Neural progenitor cell (in vitro differentiated cells): Measurements from ENCODE around the gene SLC18B1. TPM values are rescaled to one million over a fixed set of nuclear protein-coding genes. Genes with fewer than 3 reads are reported as not detected.

Experiments
- DNase-seq: peaks from one replicate; pipeline ENCODE4 v3.0.0-alpha.2; 2016; ENCODE audit warnings: low spot score
- H2AFZ ChIP-seq: fragments of 200-600 bp; sonication (generic); replicated peaks from 2 replicates; pipeline ENCODE4 v1.6.1; 2016; ENCODE audit warnings: antibody characterized with exemption
- H3F3A ChIP-seq: fragments of 200-600 bp; sonication (generic); 2 replicates; pipeline ENCODE4 v1.6.1; 2016; ENCODE audit warnings: antibody characterized with exemption, low read depth
- H3K27ac ChIP-seq: fragments of 200-600 bp; sonication (generic); 2 replicates; pipeline ENCODE4 v1.5.1; 2016; ENCODE audit warnings: mild to moderate bottlenecking
- H3K27me3 ChIP-seq: fragments of 200-600 bp; sonication (generic); 2 replicates; pipeline ENCODE4 v1.6.1; 2016; ENCODE audit warnings: mild to moderate bottlenecking, moderate library complexity
- H3K36me3 ChIP-seq: fragments of 200-600 bp; sonication (generic); 2 replicates; pipeline ENCODE4 v1.5.1; 2016
- H3K4me1 ChIP-seq: fragments of 200-600 bp; sonication (generic); 2 replicates; pipeline ENCODE4 v1.6.1; 2016; ENCODE audit warnings: mixed run types
- H3K4me2 ChIP-seq: fragments of 200-600 bp; sonication (generic); 2 replicates; pipeline ENCODE4 v1.6.1; 2016
- H3K4me3 ChIP-seq: fragments of 200-600 bp; sonication (generic); 2 replicates; pipeline ENCODE4 v1.5.1; 2016
- H3K79me2 ChIP-seq: fragments of 200-600 bp; sonication (generic); 2 replicates; pipeline ENCODE4 v1.6.1; 2016; ENCODE audit warnings: low read depth
- H3K9ac ChIP-seq: fragments of 200-600 bp; sonication (generic); 2 replicates; pipeline ENCODE4 v1.6.1; 2016
- H3K9me3 ChIP-seq: fragments of 200-600 bp; sonication (generic); 2 replicates; pipeline ENCODE4 v1.5.1; 2016; ENCODE audit warnings: low read depth
- H4K20me1 ChIP-seq: fragments of 200-600 bp; sonication (generic); 2 replicates; pipeline ENCODE4 v1.6.1; 2016; ENCODE audit warnings: low read depth
- H3K27ac Mint-ChIP-seq: 3 replicates; pipeline ENCODE4 v1.8.0; 2021; ENCODE audit warnings: mixed read lengths
- H3K27me3 Mint-ChIP-seq: 2 replicates; pipeline ENCODE4 v1.8.0; 2022; ENCODE audit warnings: low read depth, mild to moderate bottlenecking, inconsistent platforms, moderate library complexity, mixed read lengths; ENCODE audit not compliant: insufficient read depth
- H3K36me3 Mint-ChIP-seq: 3 replicates; pipeline ENCODE4 v1.8.0; 2021; ENCODE audit warnings: mixed read lengths
- H3K4me1 Mint-ChIP-seq: 3 replicates; pipeline ENCODE4 v1.8.0; 2021; ENCODE audit warnings: mixed read lengths
- H3K4me3 Mint-ChIP-seq: 3 replicates; pipeline ENCODE4 v1.8.0; 2021; ENCODE audit warnings: mild to moderate bottlenecking, moderate library complexity, mixed read lengths
- H3K9me3 Mint-ChIP-seq: 3 replicates; pipeline ENCODE4 v1.8.0; 2020; ENCODE audit warnings: mixed read lengths
- CTCF ChIP-seq: fragments of 200-600 bp; sonication (generic); IDR thresholded peaks from 2 replicates; pipeline ENCODE4 v1.5.1; 2017; ENCODE audit warnings: antibody characterized with exemption, mild to moderate bottlenecking
- EZH2 ChIP-seq: fragments of 200-600 bp; sonication (generic); IDR thresholded peaks from 2 replicates; pipeline ENCODE4 v1.6.1; 2017; ENCODE audit warnings: antibody characterized with exemption, mild to moderate bottlenecking, moderate library complexity
- EZH2phosphoT487 ChIP-seq: fragments of 200-600 bp; sonication (generic); IDR thresholded peaks from 2 replicates; pipeline ENCODE4 v1.6.1; 2017; ENCODE audit warnings: antibody characterized with exemption
- total RNA-seq: library from RNA; depleted of rRNA; stranded (reverse); fragments of >200 nt; gene quantifications from 2 replicates; pipeline ENCODE4 v1.2.3, GENCODE V29; 2015; ENCODE audit warnings: low replicate concordance

The SLC18B1 gene
- total RNA-seq, 1 donor from 2014 or later, result 4.2 TPM

- TF ChIP-seq CTCF (no peak), EZH2phosphoT487 (no peak), EZH2 (no peak)
- peak overlapping the region; percentile 83 for H3K4me2 ChIP-seq
- peaks cover 5% of the 10 kb centered on the region for H3K27me3 Mint-ChIP-seq
- no peak overlapping the region for H3K9ac ChIP-seq
- H3K27me3 ChIP-seq, result no peaks in the 10 kb centered on the region
- no peaks in the 10 kb centered on the region for H3K9me3 Mint-ChIP-seq
- no peak overlapping the region for H3K27ac Mint-ChIP-seq
- H2AFZ ChIP-seq, result no peak overlapping the region
- peaks cover 20% of the 10 kb centered on the region for H3K4me1 ChIP-seq
- peaks cover 13% of the 10 kb centered on the region for H3K36me3 ChIP-seq
- peak overlapping the region; percentile 98 for H3K4me3 Mint-ChIP-seq
- H3F3A ChIP-seq, result peaks cover 64% of the 10 kb centered on the region
- peaks cover 36% of the 10 kb centered on the region for H3K36me3 Mint-ChIP-seq
- peak overlapping the region; percentile 82 for H3K4me3 ChIP-seq
- H4K20me1 ChIP-seq, result peaks cover 40% of the 10 kb centered on the region
- no peak overlapping the region for H3K27ac ChIP-seq
- H3K4me1 Mint-ChIP-seq, result peaks cover 34% of the 10 kb centered on the region
- H3K9me3 ChIP-seq, result no peaks in the 10 kb centered on the region
- peaks cover 38% of the 10 kb centered on the region for H3K79me2 ChIP-seq
- DNase-seq, result no peak
These were observed 18.2 kb upstream of the SLC18B1 start for GRCh38 chr6:132816660-132817059.

GRCh38 chr6:132814716-132815570 is 16.5 kb upstream of the SLC18B1 start:
- H3K9ac ChIP-seq, result peak overlapping the region; percentile 89
- H3K4me3 ChIP-seq, result peak overlapping the region; percentile 82
- no peaks in the 10 kb centered on the region for H3K9me3 Mint-ChIP-seq
- H3K36me3 ChIP-seq, result peaks cover 13% of the 10 kb centered on the region
- H3K4me1 Mint-ChIP-seq, result peaks cover 34% of the 10 kb centered on the region
- peaks cover 47% of the 10 kb centered on the region for H3F3A ChIP-seq
- H3K27me3 ChIP-seq, result no peaks in the 10 kb centered on the region
- H3K27me3 Mint-ChIP-seq, result peaks cover 4% of the 10 kb centered on the region
- H4K20me1 ChIP-seq, result peaks cover 40% of the 10 kb centered on the region
- TF ChIP-seq EZH2phosphoT487, result no peak
- H3K27ac Mint-ChIP-seq, result peak overlapping the region; percentile 98
- H3K4me1 ChIP-seq, result peaks cover 20% of the 10 kb centered on the region
- H3K36me3 Mint-ChIP-seq, result peaks cover 34% of the 10 kb centered on the region
- DNase-seq, result no peak
- H2AFZ ChIP-seq, result no peak overlapping the region
- H3K9me3 ChIP-seq, result no peaks in the 10 kb centered on the region
- peaks cover 38% of the 10 kb centered on the region for H3K79me2 ChIP-seq
- H3K4me2 ChIP-seq, result peak overlapping the region; percentile 83
- peak overlapping the region; percentile 3 for H3K27ac ChIP-seq
- peak overlapping the region; percentile 98 for H3K4me3 Mint-ChIP-seq

- DNase-seq, result peak; percentile 69
- H3K36me3 ChIP-seq, result peaks cover 13% of the 10 kb centered on the region
- peaks cover 20% of the 10 kb centered on the region for H3K4me1 ChIP-seq
- no peaks in the 10 kb centered on the region for H3K27me3 ChIP-seq
- Mint-ChIP-seq H3K27me3 (peaks cover 4% of the 10 kb centered on the region), H3K27ac (peak overlapping the region; percentile 98), H3K9me3 (no peaks in the 10 kb centered on the region), H3K4me3 (peak overlapping the region; percentile 98), H3K4me1 (peaks cover 34% of the 10 kb centered on the region), H3K36me3 (peaks cover 21% of the 10 kb centered on the region)
- H3F3A ChIP-seq, result peaks cover 31% of the 10 kb centered on the region
- H4K20me1 ChIP-seq, result peaks cover 39% of the 10 kb centered on the region
- H3K27ac ChIP-seq, result no peak overlapping the region
- H3K9ac ChIP-seq, result peak overlapping the region; percentile 30
- peak overlapping the region; percentile 89 for H2AFZ ChIP-seq
- TF ChIP-seq CTCF (no peak), EZH2 (no peak), EZH2phosphoT487 (no peak)
- peak overlapping the region; percentile 82 for H3K4me3 ChIP-seq
- H3K4me2 ChIP-seq, result peak overlapping the region; percentile 83
- H3K79me2 ChIP-seq, result peaks cover 35% of the 10 kb centered on the region
- no peaks in the 10 kb centered on the region for H3K9me3 ChIP-seq
These were observed 14.9 kb upstream of the SLC18B1 start for GRCh38 chr6:132813173-132813856.
